K562 (cell line): ENCODE results near the gene CNTN5. TPM values are rescaled to one million over a fixed set of nuclear protein-coding genes. Genes with fewer than 3 reads are reported as not detected.

Source experiments
- RAD51 ChIP-seq: fragments of 450-650 bp; IDR thresholded peaks from 2 replicates; pipeline ENCODE4 v1.7.1; 2016; ENCODE audit warnings: low read depth, mild to moderate bottlenecking, borderline replicate concordance
- polyA plus RNA-seq, 8 experiments: library from polyadenylated mRNA; depleted of rRNA in 4 of 8; stranded (reverse) in 5 of 8; unstranded in 3 of 8; fragments of >200 nt; fragmentation: Nextera tagmentation in 2 of 8; fragmentation: Illumina TruSeq in 1 of 8; extraction: Ambion mirVana in 2 of 8; extraction: Trizol in 1 of 8; gene quantifications; 2 replicates each; pipeline versions ENCODE4 v1.2.1 to v1.2.3, GENCODE V29; 2011 to 2014; ENCODE audit warnings: inconsistent platforms in 1 of 8, missing spikeins in 1 of 8
- total RNA-seq, 7 experiments: library from RNA; depleted of rRNA in 6 of 7; stranded (reverse); fragments of >200 nt in 6 of 7; fragmentation: Illumina TruSeq in 2 of 7; extraction: Trizol in 2 of 7; gene quantifications; 2 replicates each; pipeline versions ENCODE4 v1.2.1 to v1.2.3, GENCODE V29; 2011 to 2021; ENCODE audit warnings: low replicate concordance in 1 of 7
- TF ChIP-seq, protein P1 (sequence below): fragments of 250-450 bp; sonication (Bioruptor Pico); IDR thresholded peaks from 2 replicates; pipeline ENCODE4 v1.4.0; 2020; ENCODE audit warnings: mild to moderate bottlenecking, moderate library complexity, borderline replicate concordance
- TF ChIP-seq, protein P2 (sequence below): fragments of 450-650 bp; IDR thresholded peaks from 2 replicates; pipeline ENCODE4 v1.7.0; 2016; ENCODE audit warnings: borderline replicate concordance
- TF ChIP-seq, protein P3 (sequence below): fragments of 450-650 bp; conservative IDR thresholded peaks from 2 replicates; pipeline ENCODE4 v1.6.1; 2016; ENCODE audit warnings: missing genetic modification characterization, low read depth, mild to moderate bottlenecking, missing compliant biosample characterization, moderate library complexity
- TF ChIP-seq, protein P4 (sequence below): fragments of 450-650 bp; IDR thresholded peaks from 2 replicates; pipeline ENCODE4 v1.6.1; 2014; ENCODE audit warnings: low read depth, mild to moderate bottlenecking, moderate library complexity, borderline replicate concordance

Gene CNTN5
- total and polyA plus RNA-seq, 9 of the 15 experiments (the other 6 are each of a cell fraction or from before 2014, with no cell fraction given) = 0.03 TPM; not detected in 8

DNA sequence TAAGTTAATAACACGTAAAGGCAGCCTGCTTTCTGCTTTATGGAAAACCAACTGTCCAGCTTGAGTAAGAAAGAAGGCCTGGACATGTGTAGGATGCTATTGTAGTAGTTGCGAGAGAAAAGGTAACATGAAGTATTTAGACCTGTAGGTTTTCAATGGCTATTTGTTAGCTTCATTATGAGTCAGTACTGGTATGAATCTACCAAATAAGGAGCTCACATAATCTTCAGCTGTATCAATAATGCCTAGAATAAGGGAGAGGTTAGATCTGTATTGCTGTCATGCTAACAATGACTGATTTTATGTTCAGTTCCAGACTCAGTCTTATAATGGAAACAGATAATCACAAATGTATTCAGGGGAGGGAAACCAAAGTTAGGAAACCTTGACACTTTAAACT lies 550.3 kb downstream of the CNTN5 start (continued):
- TF ChIP-seq, protein P1, sequence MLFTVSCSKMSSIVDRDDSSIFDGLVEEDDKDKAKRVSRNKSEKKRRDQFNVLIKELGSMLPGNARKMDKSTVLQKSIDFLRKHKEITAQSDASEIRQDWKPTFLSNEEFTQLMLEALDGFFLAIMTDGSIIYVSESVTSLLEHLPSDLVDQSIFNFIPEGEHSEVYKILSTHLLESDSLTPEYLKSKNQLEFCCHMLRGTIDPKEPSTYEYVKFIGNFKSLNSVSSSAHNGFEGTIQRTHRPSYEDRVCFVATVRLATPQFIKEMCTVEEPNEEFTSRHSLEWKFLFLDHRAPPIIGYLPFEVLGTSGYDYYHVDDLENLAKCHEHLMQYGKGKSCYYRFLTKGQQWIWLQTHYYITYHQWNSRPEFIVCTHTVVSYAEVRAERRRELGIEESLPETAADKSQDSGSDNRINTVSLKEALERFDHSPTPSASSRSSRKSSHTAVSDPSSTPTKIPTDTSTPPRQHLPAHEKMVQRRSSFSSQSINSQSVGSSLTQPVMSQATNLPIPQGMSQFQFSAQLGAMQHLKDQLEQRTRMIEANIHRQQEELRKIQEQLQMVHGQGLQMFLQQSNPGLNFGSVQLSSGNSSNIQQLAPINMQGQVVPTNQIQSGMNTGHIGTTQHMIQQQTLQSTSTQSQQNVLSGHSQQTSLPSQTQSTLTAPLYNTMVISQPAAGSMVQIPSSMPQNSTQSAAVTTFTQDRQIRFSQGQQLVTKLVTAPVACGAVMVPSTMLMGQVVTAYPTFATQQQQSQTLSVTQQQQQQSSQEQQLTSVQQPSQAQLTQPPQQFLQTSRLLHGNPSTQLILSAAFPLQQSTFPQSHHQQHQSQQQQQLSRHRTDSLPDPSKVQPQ = no peak
- TF ChIP-seq, protein P2, sequence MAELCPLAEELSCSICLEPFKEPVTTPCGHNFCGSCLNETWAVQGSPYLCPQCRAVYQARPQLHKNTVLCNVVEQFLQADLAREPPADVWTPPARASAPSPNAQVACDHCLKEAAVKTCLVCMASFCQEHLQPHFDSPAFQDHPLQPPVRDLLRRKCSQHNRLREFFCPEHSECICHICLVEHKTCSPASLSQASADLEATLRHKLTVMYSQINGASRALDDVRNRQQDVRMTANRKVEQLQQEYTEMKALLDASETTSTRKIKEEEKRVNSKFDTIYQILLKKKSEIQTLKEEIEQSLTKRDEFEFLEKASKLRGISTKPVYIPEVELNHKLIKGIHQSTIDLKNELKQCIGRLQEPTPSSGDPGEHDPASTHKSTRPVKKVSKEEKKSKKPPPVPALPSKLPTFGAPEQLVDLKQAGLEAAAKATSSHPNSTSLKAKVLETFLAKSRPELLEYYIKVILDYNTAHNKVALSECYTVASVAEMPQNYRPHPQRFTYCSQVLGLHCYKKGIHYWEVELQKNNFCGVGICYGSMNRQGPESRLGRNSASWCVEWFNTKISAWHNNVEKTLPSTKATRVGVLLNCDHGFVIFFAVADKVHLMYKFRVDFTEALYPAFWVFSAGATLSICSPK = no peak
- TF ChIP-seq, protein P3, sequence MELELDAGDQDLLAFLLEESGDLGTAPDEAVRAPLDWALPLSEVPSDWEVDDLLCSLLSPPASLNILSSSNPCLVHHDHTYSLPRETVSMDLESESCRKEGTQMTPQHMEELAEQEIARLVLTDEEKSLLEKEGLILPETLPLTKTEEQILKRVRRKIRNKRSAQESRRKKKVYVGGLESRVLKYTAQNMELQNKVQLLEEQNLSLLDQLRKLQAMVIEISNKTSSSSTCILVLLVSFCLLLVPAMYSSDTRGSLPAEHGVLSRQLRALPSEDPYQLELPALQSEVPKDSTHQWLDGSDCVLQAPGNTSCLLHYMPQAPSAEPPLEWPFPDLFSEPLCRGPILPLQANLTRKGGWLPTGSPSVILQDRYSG (tag) = no peak
- TF ChIP-seq, protein P4, sequence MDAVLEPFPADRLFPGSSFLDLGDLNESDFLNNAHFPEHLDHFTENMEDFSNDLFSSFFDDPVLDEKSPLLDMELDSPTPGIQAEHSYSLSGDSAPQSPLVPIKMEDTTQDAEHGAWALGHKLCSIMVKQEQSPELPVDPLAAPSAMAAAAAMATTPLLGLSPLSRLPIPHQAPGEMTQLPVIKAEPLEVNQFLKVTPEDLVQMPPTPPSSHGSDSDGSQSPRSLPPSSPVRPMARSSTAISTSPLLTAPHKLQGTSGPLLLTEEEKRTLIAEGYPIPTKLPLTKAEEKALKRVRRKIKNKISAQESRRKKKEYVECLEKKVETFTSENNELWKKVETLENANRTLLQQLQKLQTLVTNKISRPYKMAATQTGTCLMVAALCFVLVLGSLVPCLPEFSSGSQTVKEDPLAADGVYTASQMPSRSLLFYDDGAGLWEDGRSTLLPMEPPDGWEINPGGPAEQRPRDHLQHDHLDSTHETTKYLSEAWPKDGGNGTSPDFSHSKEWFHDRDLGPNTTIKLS = no peak
- no peak for TF ChIP-seq RAD51
